ENCODE measurements around the gene MLC1. TPM values are rescaled to one million over a fixed set of nuclear protein-coding genes. Genes with fewer than 3 reads are reported as not detected.

Gene MLC1
- total RNA-seq, 2 experiments from 2014 or later: 0.16 TPM; not detected in 1

DNA sequence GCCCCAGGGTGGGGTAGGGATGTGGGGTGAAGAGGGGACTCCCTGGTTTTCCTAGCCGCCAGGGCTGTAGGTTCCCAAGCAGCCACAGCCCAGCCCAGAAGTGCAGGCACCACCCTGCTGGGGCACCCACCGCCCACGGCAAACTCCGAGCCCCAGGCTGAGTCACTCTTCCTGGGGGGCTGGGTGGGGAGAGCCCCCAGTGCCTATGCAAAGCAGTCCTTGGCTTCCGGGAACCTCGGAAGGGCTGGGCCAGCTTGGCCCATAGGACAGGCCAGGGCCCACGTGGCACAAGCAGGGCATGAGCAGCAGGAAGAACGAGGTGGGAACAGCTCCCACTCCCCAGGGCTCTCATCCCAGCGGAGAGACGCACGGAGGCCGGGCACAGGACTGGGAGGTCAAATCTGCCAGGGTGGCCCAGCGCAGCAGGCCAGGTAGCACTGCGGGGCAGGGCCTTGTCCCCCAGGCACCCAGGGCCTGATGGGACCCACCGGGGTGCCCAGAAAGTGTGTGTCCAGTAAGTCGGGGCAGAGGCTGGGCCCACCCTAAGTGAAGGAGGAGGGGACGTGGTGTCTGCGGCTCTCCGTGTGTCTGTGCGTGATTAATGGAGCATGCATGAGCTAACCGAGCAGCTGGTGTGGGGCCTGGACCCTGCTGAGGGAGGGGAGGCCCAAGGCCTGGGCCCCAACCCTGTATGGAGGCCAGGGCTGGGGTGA lies 68.1 kb downstream of the MLC1 start:
- no peak for TF ChIP-seq EZH2phosphoT487 (IDR thresholded peaks at IDR 0.05; ENCODE audit: borderline replicate concordance, low read depth, low read length)
- TF ChIP-seq, protein P1, sequence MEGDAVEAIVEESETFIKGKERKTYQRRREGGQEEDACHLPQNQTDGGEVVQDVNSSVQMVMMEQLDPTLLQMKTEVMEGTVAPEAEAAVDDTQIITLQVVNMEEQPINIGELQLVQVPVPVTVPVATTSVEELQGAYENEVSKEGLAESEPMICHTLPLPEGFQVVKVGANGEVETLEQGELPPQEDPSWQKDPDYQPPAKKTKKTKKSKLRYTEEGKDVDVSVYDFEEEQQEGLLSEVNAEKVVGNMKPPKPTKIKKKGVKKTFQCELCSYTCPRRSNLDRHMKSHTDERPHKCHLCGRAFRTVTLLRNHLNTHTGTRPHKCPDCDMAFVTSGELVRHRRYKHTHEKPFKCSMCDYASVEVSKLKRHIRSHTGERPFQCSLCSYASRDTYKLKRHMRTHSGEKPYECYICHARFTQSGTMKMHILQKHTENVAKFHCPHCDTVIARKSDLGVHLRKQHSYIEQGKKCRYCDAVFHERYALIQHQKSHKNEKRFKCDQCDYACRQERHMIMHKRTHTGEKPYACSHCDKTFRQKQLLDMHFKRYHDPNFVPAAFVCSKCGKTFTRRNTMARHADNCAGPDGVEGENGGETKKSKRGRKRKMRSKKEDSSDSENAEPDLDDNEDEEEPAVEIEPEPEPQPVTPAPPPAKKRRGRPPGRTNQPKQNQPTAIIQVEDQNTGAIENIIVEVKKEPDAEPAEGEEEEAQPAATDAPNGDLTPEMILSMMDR (conservative IDR thresholded peaks at IDR 0.05; ENCODE audit: low read length): no peak
- H4K20me1 ChIP-seq (ENCODE audit: insufficient read depth, low read length): no peaks in the 10 kb centered on the region
- no peak overlapping the region for H3K4me2 ChIP-seq (ENCODE audit: low read length)
- H3K27ac ChIP-seq (ENCODE audit: low read depth, low read length, poor library complexity, severe bottlenecking): no peak overlapping the region
- no peaks in the 10 kb centered on the region for H3K4me1 ChIP-seq (ENCODE audit: insufficient read depth, low read length, poor library complexity, severe bottlenecking)
- H3K9me3 ChIP-seq (ENCODE audit: low read length): peaks cover 7% of the 10 kb centered on the region; the same call in 1 of the 2 replicates
- intact Hi-C loops (cut with micrococcal nuclease; ENCODE audit: unreplicated experiment): no loop called here
- no peaks in the 10 kb centered on the region for H3K79me2 ChIP-seq (ENCODE audit: insufficient read depth, low read depth, low read length)
- H2AFZ ChIP-seq (ENCODE audit: low read length): no peak overlapping the region
- no peak overlapping the region for H3K4me3 ChIP-seq (ENCODE audit: low read depth, low read length, poor library complexity, severe bottlenecking)
- no peak for DNase-seq (ENCODE audit: low spot score)
- BruUV-seq (replicated peaks): no TSS peak
- ChIA-PET POLR2A (no interaction called here), CTCF (ENCODE audit: unreplicated experiment) (no interaction called here)
- H3K9me2 ChIP-seq (ENCODE audit: insufficient read depth, low read length): no peaks in the 10 kb centered on the region
- H3K36me3 ChIP-seq (ENCODE audit: insufficient read depth, low read length): no peaks in the 10 kb centered on the region

DNA sequence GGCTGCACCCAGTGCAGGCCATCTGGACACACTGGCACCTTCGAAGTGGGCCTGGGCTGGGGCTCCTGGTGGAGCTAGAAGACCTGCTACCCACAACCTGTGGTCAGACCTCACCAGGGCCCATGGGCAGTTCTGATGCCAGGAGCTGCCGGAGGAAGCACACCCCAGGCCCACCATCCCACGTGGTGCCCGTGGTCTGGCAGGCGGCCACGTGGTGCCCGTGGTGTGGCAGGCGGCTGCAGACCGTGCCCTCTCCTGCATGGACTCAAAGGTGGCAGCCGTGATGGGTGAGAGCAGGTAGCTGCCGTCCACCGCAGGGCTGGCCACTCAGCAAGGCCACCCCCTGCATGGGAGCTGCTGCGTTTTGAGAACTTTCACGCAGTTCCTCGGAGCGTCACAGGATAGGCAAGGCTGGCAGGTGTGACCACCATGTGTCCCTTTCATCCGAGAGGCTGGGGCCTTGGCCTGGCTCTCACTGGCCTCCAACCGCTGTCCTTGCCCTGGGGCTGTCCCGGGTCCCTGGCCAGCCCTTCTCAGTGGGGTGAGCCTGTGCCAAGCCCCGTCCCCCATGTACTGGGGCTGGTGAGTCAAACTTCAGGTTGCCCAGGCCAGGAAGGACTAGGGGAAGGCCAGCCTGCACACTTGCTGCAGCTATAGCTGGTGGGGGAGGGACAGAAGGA lies 68.8 kb downstream of the MLC1 start:
- Histone ChIP-seq H3K27ac (ENCODE audit: low read depth, low read length, poor library complexity, severe bottlenecking) (no peak overlapping the region), H3K4me2 (ENCODE audit: low read length) (no peak overlapping the region), H3K4me3 (ENCODE audit: low read depth, low read length, poor library complexity, severe bottlenecking) (no peak overlapping the region), H3K36me3 (ENCODE audit: insufficient read depth, low read length) (no peaks in the 10 kb centered on the region), H2AFZ (ENCODE audit: low read length) (no peak overlapping the region), H3K9me2 (ENCODE audit: insufficient read depth, low read length) (no peaks in the 10 kb centered on the region), H3K4me1 (ENCODE audit: insufficient read depth, low read length, poor library complexity, severe bottlenecking) (peaks cover 5% of the 10 kb centered on the region), H3K79me2 (ENCODE audit: insufficient read depth, low read depth, low read length) (no peaks in the 10 kb centered on the region), H3K9me3 (ENCODE audit: low read length) (peaks cover 7% of the 10 kb centered on the region; the same call in 1 of the 2 replicates), H4K20me1 (ENCODE audit: insufficient read depth, low read length) (no peaks in the 10 kb centered on the region)
- POLR2A ChIA-PET: no interaction called here
- no TSS peak for BruUV-seq (replicated peaks)
- no peak for DNase-seq (ENCODE audit: low spot score)
- no peak for TF ChIP-seq EZH2phosphoT487 (IDR thresholded peaks at IDR 0.05; ENCODE audit: borderline replicate concordance, low read depth, low read length)
- TF ChIP-seq, protein P1 (conservative IDR thresholded peaks at IDR 0.05; ENCODE audit: low read length): no peak
- CTCF ChIA-PET (ENCODE audit: unreplicated experiment): no interaction called here
- intact Hi-C loops (cut with micrococcal nuclease; ENCODE audit: unreplicated experiment): no loop called here

Measured in OCI-LY7 (cell line).